OCI-LY7 (cell line): ENCODE results near the gene HS1BP3.

Experiments
- CTCF ChIP-seq: fragments of 200-600 bp; sonication (generic); conservative IDR thresholded peaks from 2 replicates; pipeline ENCODE4 v1.5.1; 2014; ENCODE audit warnings: mild to moderate bottlenecking, antibody characterized with exemption, low read length, moderate library complexity, mixed read lengths
- EZH2phosphoT487 ChIP-seq: fragments of 200-600 bp; sonication (generic); IDR thresholded peaks from 2 replicates; pipeline ENCODE4 v1.6.1; 2018; ENCODE audit warnings: low read depth, borderline replicate concordance, mild to moderate bottlenecking, mixed run types, antibody characterized with exemption, low read length, moderate library complexity, mixed read lengths

GRCh38 chr2:20568501-20569463 is 82.1 kb downstream of the HS1BP3 start:
- TF ChIP-seq CTCF (no peak), EZH2phosphoT487 (no peak)
